Uterus (tissue), 2 donors: ENCODE measurements around the gene PAK4.
"Not testable (repeated sequence)": the region's sequence is repeated elsewhere in the genome, so short reads cannot be mapped to it uniquely, and the experiment has no call there.

ENCODE experiments used
- CTCF ChIP-seq, 4 experiments: fragments of 200-600 bp in 2 of 4; fragments of 450-650 bp in 2 of 4; sonication (generic) in 2 of 4; IDR thresholded peaks; one replicate each; pipeline ENCODE4 v1.5.1; 2016 to 2019; ENCODE audit warnings: antibody characterized with exemption in 4 of 4, mild to moderate bottlenecking in 2 of 4, moderate library complexity in 1 of 4
- POLR2A ChIP-seq, 2 donors: fragments of 450-650 bp; IDR thresholded peaks; one replicate each; pipeline ENCODE4 v1.6.1; 2016; ENCODE audit warnings: antibody characterized with exemption in 2 of 2, mild to moderate bottlenecking in 1 of 2, moderate library complexity in 1 of 2

- not testable (repeated sequence) for TF ChIP-seq CTCF, POLR2A (IDR thresholded peaks at IDR 0.05)
Measured at GRCh38 chr19:39090016-39090415, 35.6 kb upstream of the PAK4 start.
